ENCODE results near the gene CHRM2.

DNA sequence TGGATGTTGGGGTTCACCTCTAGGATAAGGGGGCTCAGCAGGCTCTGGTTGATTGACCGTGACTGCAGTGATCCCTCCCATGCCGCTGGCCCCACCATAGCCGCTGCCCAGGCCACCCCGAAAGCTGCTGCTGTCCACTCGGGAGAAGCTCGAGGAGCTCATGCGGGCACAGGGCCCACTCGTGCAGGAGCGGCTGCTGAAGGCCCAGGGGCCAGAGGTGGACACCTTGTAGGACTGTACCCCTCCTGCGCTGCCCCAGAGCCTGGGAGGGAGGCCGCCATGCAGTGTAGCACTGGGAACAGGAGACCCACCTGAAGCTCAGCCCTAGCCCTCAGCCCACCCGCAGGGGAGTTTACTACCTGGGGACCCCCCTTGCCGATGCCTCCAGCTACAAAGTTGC lies 70.0 kb downstream of the CHRM2 start:
- TF ChIP-seq EP300 (IDR thresholded peaks at IDR 0.05), result no peak
- TF ChIP-seq, protein P1, sequence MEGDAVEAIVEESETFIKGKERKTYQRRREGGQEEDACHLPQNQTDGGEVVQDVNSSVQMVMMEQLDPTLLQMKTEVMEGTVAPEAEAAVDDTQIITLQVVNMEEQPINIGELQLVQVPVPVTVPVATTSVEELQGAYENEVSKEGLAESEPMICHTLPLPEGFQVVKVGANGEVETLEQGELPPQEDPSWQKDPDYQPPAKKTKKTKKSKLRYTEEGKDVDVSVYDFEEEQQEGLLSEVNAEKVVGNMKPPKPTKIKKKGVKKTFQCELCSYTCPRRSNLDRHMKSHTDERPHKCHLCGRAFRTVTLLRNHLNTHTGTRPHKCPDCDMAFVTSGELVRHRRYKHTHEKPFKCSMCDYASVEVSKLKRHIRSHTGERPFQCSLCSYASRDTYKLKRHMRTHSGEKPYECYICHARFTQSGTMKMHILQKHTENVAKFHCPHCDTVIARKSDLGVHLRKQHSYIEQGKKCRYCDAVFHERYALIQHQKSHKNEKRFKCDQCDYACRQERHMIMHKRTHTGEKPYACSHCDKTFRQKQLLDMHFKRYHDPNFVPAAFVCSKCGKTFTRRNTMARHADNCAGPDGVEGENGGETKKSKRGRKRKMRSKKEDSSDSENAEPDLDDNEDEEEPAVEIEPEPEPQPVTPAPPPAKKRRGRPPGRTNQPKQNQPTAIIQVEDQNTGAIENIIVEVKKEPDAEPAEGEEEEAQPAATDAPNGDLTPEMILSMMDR (IDR thresholded peaks at IDR 0.05), result no peak
- TF ChIP-seq POLR2AphosphoS5 (IDR thresholded peaks at IDR 0.05), result no peak
- TF ChIP-seq POLR2A (IDR thresholded peaks at IDR 0.05), result no peak

Measured in upper lobe of left lung (tissue), 4 donors.